ENCODE measurements around the gene APLP2.
"Not testable (repeated sequence)": the region's sequence is repeated elsewhere in the genome, so short reads cannot be mapped to it uniquely, and the experiment has no call there.

Gene APLP2

GRCh38 chr11:130177782-130178181 is 108.1 kb downstream of the APLP2 start:
- DNase-seq = no peak

- DNase-seq = no peak
These were observed 109.0 kb downstream of the APLP2 start for GRCh38 chr11:130178441-130179339.

GRCh38 chr11:130179396-130180306 is 110.0 kb downstream of the APLP2 start:
- no peak for DNase-seq

GRCh38 chr11:130180491-130180890 is 110.8 kb downstream of the APLP2 start:
- no peak for DNase-seq

- DNase-seq = no peak
These were observed 111.2 kb downstream of the APLP2 start for GRCh38 chr11:130180896-130181294.

GRCh38 chr11:130181295-130182272 is 111.9 kb downstream of the APLP2 start:
- DNase-seq = no peak

GRCh38 chr11:130183878-130184610 is 114.3 kb downstream of the APLP2 start:
- DNase-seq = no peak

- no peak for DNase-seq
These were observed 117.4 kb downstream of the APLP2 start for GRCh38 chr11:130187096-130187495.

- DNase-seq = no peak
These were observed 118.4 kb downstream of the APLP2 start for GRCh38 chr11:130188047-130188446.

- DNase-seq = no peak
These were observed 119.1 kb downstream of the APLP2 start for GRCh38 chr11:130188585-130189347.

GRCh38 chr11:130189492-130190210 is 120.0 kb downstream of the APLP2 start:
- DNase-seq = no peak

- no peak for DNase-seq
These were observed 120.7 kb downstream of the APLP2 start for GRCh38 chr11:130190371-130190881.

- no peak for DNase-seq
These were observed 122.2 kb downstream of the APLP2 start for GRCh38 chr11:130191896-130192295.

- DNase-seq = no peak
These were observed 123.2 kb downstream of the APLP2 start for GRCh38 chr11:130192845-130193267.

- not testable (repeated sequence) for DNase-seq
These were observed 123.9 kb downstream of the APLP2 start for GRCh38 chr11:130193551-130193950.
